Progenitor cell of endocrine pancreas (in vitro differentiated cells): ENCODE measurements around the gene JMJD6. TPM values are rescaled to one million over a fixed set of nuclear protein-coding genes. Genes with fewer than 3 reads are reported as not detected.
A peak's percentile ranks its signal among the peaks of the same experiment; 100 is the strongest.
"Not testable (repeated sequence)": the region's sequence is repeated elsewhere in the genome, so short reads cannot be mapped to it uniquely, and the experiment has no call there.

Source experiments
- DNase-seq: peaks from one replicate; pipeline ENCODE4 v3.0.0; 2021; ENCODE audit warnings: low spot score; ENCODE audit not compliant: unreplicated experiment
- H3K27ac Mint-ChIP-seq: 2 replicates; pipeline ENCODE4 v1.8.0; 2021; ENCODE audit warnings: mild to moderate bottlenecking, moderate library complexity, mixed read lengths
- H3K27me3 Mint-ChIP-seq: 2 replicates; pipeline ENCODE4 v1.8.0; 2021; ENCODE audit warnings: mixed read lengths
- H3K36me3 Mint-ChIP-seq: 2 replicates; pipeline ENCODE4 v1.8.0; 2022; ENCODE audit warnings: mixed read lengths; ENCODE audit not compliant: insufficient read depth
- H3K4me1 Mint-ChIP-seq: 2 replicates; pipeline ENCODE4 v1.8.0; 2021; ENCODE audit warnings: low read depth, mixed read lengths
- H3K4me3 Mint-ChIP-seq: 2 replicates; pipeline ENCODE4 v1.8.0; 2021; ENCODE audit warnings: low read depth, mild to moderate bottlenecking, moderate library complexity, mixed read lengths
- H3K9me3 Mint-ChIP-seq: 2 replicates; pipeline ENCODE4 v1.8.0; 2021; ENCODE audit warnings: low read depth, mixed read lengths
- total RNA-seq: library from RNA; stranded (reverse); gene quantifications from 2 replicates; pipeline ENCODE4 v1.2.1, GENCODE V29; 2021
- TF ChIP-seq, protein P1 (sequence below): fragments of 200-600 bp; sonication (generic); IDR thresholded peaks from one replicate; pipeline ENCODE4 v1.5.0; 2021; ENCODE audit warnings: antibody characterized with exemption, mild to moderate bottlenecking; ENCODE audit not compliant: unreplicated experiment

The JMJD6 gene
- total RNA-seq, 1 donor from 2014 or later, result 25.6 TPM

DNA sequence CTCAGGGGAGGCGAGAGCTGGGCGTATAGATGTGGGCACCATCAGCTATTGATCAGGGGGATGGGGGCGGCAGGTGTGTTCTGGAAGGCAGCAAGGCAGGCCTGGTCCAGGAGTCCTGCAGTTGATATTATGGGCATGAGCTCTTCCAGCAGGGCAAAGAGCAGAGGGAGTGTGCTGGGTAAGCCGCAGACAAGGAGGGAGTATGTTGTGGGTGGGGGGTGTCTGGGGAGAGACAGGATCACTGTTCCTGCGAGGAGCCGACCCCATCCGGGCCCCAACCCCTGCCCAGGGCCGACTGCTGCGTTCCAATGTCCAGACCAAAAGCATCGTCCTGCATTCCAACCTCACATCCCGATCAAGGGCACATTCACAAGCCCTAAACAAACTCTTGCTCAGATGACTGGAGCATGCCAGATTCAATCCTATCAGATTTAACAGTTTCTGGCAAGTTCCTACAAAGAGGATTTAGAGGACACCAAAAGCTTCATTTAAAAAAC, 24.9 kb downstream of the JMJD6 start:
- Mint-ChIP-seq H3K27me3 (no peaks in the 10 kb centered on the region), H3K4me3 (no peak overlapping the region), H3K27ac (peak overlapping the region; percentile 62), H3K4me1 (peaks cover 30% of the 10 kb centered on the region), H3K9me3 (no peaks in the 10 kb centered on the region), H3K36me3 (no peaks in the 10 kb centered on the region)
- TF ChIP-seq, protein P1, sequence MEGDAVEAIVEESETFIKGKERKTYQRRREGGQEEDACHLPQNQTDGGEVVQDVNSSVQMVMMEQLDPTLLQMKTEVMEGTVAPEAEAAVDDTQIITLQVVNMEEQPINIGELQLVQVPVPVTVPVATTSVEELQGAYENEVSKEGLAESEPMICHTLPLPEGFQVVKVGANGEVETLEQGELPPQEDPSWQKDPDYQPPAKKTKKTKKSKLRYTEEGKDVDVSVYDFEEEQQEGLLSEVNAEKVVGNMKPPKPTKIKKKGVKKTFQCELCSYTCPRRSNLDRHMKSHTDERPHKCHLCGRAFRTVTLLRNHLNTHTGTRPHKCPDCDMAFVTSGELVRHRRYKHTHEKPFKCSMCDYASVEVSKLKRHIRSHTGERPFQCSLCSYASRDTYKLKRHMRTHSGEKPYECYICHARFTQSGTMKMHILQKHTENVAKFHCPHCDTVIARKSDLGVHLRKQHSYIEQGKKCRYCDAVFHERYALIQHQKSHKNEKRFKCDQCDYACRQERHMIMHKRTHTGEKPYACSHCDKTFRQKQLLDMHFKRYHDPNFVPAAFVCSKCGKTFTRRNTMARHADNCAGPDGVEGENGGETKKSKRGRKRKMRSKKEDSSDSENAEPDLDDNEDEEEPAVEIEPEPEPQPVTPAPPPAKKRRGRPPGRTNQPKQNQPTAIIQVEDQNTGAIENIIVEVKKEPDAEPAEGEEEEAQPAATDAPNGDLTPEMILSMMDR, result no peak
- DNase-seq, result no peak

DNA sequence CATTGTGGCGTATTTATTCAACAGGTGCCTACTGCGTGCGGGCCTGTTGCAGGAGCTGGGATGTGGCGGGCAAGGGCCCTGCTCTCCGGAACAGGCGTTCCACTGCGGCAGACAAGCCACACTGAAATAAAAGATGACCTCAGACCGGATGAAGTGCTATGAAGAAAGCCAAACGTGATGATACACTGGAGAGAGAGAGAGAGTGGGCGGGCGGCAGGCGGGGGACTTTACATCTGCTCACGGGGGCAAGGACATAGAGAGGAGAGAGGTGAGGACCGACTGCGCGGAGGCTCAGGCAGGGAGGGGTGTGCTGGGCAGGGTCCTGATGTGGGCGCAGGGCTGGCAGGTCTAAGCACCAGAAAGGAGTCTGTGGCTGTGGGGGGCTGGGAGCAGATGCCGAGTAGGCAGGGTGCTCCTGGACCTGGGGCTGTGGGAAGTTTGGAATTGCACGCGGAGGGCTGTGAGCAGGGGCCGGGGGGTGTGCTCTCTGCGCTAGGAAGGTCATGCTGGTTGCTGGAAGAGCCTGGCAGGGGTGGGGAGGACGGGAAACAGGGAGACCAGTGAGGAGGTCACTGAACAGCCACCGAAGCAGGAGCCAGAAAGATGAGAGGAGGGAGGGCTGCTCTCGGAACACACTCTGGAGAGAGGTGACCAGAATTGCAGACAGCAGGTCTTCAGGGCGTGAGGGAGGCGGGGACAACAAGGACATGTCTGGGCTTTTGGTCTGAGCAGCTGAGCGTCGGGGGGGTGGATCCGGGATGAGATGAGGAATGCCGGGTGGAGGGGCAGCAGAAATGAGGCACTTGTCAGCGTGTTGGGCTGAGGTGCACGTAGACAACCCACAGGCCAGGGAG, 25.6 kb downstream of the JMJD6 start:
- H3K4me3 Mint-ChIP-seq, result no peak overlapping the region
- no peaks in the 10 kb centered on the region for H3K9me3 Mint-ChIP-seq
- H3K36me3 Mint-ChIP-seq, result no peaks in the 10 kb centered on the region
- TF ChIP-seq, protein P1, result no peak
- peaks cover 30% of the 10 kb centered on the region for H3K4me1 Mint-ChIP-seq
- DNase-seq, result no peak
- no peaks in the 10 kb centered on the region for H3K27me3 Mint-ChIP-seq
- H3K27ac Mint-ChIP-seq, result peak overlapping the region; percentile 62

DNA sequence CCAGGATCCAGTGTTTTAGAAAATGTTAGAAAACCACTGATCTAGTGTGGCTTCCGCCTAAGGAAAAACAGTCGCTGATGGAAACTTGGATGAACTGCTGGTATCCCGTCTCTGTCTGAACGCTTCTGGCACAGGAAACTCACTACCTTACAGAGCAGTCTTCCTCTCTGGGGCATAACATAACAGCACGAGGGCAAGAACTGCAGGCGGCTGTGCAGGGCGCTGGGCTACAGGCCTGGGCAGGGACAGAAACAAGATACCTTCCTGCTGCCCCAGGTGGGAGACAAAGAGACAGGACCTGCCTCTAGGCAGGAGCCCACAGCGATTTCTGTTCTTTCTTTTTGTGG, 26.2 kb downstream of the JMJD6 start:
- Mint-ChIP-seq H3K9me3 (no peaks in the 10 kb centered on the region), H3K4me1 (peaks cover 30% of the 10 kb centered on the region), H3K27ac (no peak overlapping the region), H3K36me3 (no peaks in the 10 kb centered on the region), H3K4me3 (no peak overlapping the region), H3K27me3 (no peaks in the 10 kb centered on the region)
- TF ChIP-seq, protein P1, result no peak
- no peak for DNase-seq

DNA sequence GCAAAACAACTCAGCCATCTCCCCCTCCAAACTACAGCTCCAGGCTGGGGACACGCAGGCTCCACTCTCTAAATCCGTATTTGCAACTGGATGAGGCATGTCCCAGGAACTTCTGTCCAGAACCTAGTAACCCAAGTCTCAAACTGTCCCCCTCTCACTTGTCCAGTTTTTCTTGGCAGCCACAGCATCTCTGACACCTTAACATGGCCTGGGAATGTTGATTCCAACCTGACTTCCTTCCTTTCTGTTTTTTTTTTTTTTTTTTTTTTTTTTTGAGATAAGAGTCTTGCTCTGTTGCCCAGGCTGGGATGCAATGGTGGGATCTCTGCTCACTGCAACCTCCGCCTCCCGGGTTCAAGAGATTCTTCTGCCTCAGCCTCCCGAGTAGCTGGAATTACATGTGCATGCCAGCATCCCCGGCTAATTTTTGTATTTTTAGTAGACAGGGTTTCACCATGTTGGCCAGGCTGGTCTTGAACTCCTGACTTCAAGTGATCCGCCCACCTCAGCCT, 27.9 kb downstream of the JMJD6 start:
- not testable (repeated sequence) for H3K27me3 Mint-ChIP-seq, DNase-seq, H3K27ac Mint-ChIP-seq, H3K4me3 Mint-ChIP-seq, H3K36me3 Mint-ChIP-seq, H3K9me3 Mint-ChIP-seq
- H3K4me1 Mint-ChIP-seq, result peaks cover 30% of the 10 kb centered on the region

DNA sequence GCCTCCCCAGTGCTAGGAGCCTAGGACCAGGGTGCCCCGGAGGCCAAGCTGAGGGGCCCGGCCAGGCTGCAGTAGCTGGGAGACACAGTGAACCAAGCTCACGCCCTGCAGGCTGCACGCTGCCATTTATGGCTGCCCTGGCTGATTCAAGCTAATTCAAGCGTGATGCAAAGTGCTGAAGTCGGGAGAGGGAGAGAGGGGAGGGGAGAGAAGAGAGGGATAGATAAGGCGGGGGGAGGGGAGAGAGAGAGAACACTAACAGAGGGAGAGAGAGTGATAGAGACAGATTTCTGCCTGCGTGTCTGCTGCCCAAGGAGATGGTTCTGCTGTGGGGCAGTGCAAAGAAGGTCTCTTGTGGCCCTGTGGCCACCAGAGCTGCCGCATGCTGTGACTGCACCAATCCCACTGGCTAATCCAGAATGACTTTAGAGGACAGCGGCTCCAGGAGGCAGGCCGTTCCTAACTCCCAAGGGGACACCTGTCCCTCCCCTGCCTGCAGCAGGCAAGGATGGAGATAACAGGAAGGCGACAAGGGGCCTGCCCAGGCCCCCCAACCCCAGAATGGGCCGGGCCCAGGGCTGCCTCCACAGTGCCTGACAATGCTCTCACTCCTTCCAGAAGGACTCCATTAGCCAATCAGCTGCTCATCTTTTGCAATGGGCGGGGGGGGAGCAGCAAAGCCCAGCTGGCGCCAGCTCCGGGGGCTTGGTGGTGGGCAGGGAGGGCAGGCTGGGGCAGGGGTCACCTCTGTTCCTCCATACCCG, 28.5 kb downstream of the JMJD6 start:
- no peaks in the 10 kb centered on the region for H3K9me3 Mint-ChIP-seq
- H3K4me1 Mint-ChIP-seq, result peaks cover 30% of the 10 kb centered on the region
- H3K36me3 Mint-ChIP-seq, result no peaks in the 10 kb centered on the region
- no peak for DNase-seq
- H3K27me3 Mint-ChIP-seq, result no peaks in the 10 kb centered on the region
- TF ChIP-seq, protein P1, result no peak
- no peak overlapping the region for H3K27ac Mint-ChIP-seq
- H3K4me3 Mint-ChIP-seq, result no peak overlapping the region
